ENCODE measurements around the gene RACK1.
"Not testable (repeated sequence)": the region's sequence is repeated elsewhere in the genome, so short reads cannot be mapped to it uniquely, and the experiment has no call there.

DNA sequence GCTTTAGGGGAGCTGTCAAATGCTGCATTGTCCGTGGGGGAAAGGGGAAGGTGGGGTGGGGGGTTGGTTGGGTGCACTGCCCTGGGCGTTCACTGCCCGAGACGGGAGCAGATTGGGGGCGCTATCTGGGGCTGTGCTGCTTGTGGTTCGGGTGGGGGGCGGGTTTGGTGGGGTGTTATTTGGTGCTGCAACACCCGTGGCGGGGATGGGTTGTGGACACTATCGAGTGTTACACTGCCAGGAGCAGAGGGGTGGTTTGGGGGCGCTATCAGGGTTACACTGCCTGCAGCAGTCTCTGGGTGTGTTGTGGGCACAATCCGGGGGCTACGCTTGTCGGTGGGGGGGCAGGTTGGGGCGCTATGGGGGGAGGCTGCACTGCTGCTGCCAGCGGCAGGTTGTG is 38.7 kb upstream of the RACK1 start:
- TF ChIP-seq EZH2phosphoT487 (IDR thresholded peaks at IDR 0.05; ENCODE audit: borderline replicate concordance, low read depth, low read length) = not testable (repeated sequence)
- TF ChIP-seq, protein P1, sequence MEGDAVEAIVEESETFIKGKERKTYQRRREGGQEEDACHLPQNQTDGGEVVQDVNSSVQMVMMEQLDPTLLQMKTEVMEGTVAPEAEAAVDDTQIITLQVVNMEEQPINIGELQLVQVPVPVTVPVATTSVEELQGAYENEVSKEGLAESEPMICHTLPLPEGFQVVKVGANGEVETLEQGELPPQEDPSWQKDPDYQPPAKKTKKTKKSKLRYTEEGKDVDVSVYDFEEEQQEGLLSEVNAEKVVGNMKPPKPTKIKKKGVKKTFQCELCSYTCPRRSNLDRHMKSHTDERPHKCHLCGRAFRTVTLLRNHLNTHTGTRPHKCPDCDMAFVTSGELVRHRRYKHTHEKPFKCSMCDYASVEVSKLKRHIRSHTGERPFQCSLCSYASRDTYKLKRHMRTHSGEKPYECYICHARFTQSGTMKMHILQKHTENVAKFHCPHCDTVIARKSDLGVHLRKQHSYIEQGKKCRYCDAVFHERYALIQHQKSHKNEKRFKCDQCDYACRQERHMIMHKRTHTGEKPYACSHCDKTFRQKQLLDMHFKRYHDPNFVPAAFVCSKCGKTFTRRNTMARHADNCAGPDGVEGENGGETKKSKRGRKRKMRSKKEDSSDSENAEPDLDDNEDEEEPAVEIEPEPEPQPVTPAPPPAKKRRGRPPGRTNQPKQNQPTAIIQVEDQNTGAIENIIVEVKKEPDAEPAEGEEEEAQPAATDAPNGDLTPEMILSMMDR (conservative IDR thresholded peaks at IDR 0.05; ENCODE audit: low read length) = not testable (repeated sequence)
